ENCODE data around the gene HOXB9.

HOXB9 gene

DNA sequence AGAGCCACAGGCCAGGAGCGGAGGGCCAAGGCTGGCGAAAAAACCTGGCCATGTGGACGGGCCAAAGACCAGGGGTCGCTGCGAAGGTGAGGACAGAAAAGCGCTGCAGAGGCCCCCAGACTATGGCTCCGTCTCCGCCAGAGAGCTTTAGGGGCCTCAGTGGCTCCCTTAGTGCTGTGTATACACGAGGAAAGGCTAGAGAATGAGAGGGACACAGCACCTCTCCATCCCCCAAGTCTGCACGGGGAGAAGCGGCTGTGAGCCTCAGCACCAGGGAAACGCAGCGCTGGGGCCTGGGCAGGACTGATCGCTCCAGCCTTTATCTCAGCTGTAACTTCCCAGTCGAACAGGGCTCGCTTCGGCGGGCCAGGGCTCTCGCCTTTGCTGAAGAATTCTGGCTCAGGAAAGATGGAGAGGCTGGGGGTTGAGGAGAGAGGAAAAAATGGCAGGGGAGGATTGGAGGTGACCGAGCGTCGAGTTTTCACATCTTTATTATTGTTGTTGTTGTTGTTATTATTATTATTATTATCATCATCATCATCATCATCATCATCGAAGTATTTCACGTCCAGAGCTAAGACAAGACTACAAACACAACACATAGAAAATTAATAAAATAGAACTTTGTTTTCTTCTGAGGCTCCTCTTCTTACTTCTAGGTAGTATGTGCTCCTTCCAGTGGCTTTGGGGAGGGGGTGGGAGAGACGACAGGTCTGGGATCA is 30.7 kb downstream of the HOXB9 start:
- FAIRE-seq, result no peak

DNA sequence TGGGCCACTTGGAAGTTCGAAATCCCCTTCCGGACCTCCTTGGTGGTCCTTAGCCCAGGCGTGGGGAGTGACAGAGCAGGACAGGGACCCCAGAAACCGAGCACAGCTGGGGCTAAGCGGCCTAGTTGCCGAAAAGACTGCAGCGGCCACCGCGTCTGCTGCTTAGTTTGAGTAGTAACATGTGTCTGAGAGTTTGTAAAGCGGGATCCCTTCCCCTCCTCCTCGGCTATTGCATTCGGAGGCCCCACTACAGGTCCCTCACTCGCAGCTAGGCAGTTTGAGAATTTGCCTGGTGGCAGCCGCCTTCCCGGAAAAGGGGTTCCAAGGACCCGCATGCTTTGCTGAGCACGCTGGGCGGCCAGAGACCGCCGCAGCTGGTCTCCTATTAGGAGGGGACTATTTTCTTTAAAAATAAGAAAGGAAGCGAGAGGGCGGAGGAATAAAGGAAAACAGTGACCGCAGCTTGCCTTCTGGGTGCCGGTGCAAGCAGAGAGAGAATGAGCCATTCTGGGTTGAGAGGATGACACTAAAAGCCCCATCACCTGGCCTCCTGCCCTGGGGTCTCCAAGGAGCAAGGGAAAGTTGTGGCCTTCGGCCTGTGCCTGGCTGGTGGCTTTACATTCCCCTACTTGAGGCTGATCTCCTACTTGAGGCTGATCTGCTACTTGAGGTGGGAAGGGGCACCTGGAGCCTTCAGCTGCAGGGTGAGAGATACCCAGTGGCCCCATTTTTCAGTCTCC is 31.4 kb downstream of the HOXB9 start:
- FAIRE-seq, result no peak

DNA sequence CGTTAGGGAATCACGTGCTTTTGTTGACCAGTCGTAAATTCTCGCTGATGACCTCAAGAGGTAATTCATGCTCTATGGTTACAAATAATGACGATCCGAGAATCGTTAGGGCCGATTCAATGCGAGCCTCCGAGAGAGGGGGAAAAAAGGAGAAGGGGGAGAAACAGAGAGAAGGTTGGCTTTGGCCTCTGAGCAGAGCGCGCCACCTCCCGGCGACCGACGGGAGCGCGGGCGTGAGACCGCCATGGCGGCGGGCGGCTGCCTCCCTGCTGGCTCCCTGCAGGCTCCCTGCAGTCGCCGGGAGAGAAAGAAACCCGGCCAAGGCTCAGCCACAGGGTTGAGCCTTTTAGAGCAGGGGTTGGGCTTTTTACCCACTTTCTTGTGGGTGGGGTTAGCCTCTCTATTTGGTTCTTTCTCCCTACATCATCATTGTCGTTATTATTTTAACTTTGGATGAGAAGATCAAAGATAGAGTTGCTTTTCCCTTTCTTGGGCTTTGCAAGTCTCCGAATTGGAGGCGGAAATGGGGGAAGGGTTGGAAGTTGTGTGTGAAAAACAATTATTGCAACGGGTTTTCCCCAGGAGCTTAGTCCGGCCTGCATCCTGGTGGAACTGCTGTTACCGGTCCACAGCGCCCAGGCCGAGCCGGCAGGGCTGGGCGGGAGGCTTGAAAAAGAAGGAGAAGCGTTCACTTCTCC is 32.2 kb downstream of the HOXB9 start:
- peak; percentile 95 for FAIRE-seq

DNA sequence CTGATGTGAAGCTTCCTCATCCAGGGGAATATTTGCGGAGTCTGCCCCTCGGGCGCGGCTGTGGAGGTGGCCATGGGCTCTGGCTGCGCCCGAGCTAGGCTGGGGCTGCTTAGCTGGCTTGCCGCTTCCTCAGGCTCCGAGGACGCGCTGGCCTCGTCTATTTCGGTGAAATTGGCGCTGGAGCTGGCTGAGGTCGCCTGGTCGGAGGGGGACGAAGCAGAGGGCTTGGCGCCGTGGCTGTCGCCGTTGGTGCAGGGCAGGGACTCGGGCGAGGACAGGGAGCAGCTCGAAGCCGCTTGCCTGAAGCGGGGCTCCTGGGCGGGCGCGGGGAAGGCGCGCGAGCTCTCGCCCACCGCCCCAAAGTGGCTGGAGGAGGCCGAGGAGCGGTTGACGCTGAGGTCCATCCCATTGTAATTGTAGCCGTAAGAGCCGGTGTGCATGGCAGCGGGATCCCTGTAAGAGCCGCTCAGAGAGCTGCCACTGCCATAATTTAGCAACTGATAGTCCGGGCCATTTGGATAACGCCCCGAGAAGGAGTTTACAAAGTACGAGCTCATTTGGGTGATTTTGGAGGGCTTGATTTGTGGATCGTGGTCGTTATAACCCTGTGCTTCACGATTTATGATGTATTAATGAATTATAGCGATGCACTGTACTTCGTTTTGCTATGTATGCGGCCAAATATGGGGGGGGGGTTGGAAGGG is 32.9 kb downstream of the HOXB9 start, which contains the start of gene HOXB5:
TSS of gene HOXB5 (minus strand) at position 654 of the 704 bp plus-strand sequence. CDS start at position 557, 97 bp downstream.
- FAIRE-seq, result no peak

DNA sequence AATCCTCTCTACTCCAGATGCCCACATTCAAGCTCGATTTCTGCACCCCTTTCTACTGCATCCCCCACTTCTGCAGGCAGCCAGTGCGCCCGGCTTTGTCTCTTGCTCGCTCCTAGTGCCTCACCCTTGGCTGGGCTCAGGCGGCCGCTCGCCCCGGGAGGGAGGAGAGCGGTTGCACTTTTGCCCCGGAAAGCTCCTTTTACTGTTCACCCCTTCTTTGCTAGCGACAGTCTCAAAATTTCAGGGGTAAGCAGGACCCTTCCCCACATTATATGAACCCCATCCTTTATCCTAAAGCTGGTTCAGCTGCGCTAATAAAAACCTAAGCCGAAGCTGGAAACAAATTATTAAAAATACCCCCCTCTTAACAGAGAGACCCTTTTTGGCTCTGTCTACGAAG is 33.6 kb downstream of the HOXB9 start:
- FAIRE-seq, result no peak

DNA sequence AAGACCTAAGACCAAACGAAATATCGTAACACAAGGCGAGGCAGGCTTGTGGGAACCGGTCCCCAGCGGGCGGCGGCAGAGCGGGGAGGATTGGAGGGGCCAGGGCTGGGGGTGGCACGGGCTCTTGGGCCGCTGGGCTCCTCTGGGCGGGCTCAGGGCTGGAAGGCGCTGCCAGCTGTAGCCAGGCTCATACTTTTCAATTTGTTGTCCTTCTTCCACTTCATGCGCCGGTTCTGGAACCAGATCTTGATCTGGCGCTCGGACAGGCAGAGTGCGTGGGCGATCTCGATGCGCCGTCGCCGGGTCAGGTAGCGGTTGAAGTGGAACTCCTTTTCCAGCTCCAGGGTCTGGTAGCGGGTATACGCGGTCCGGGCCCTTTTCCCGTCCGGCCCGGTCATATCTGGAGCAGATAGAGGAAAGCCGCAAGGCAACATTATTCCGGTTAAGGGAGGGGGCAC is 34.1 kb downstream of the HOXB9 start:
- FAIRE-seq, result no peak

DNA sequence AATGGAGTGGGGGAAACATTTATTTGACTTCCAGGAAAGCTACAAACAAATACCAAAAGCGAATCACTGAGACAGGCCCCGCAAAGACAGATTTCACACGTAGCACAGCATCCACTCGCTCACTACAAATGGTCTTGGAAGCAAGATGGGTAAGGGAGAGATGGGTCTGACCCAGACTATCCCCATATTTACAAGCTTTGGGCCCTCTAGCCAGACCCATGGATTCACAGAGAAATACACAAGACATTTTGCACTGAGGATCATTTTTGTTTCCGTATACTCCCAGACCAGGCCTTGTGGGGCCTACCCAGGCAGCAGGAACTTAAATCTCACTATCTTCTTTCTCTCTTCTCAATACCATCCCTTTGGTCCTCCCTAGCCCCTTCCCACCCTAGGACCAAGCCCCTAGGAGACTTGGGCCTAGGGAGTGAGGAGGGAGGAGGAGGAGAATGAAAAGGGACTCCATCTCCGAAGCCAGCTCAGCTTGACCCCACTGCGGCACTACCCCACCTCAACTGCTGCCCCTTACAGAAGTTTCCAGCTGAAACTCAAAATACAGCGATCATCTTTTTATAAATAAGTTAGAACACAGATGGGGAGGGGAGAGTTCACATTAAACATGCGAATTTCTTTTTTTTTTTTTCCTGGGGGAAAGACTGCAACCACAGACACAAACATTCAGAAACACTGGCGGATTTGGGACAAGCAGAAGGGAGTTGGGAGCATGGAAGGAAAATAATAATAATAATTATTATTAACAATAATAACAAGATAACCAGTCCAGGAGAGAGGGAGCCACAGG is 34.7 kb downstream of the HOXB9 start:
- no peak for FAIRE-seq

DNA sequence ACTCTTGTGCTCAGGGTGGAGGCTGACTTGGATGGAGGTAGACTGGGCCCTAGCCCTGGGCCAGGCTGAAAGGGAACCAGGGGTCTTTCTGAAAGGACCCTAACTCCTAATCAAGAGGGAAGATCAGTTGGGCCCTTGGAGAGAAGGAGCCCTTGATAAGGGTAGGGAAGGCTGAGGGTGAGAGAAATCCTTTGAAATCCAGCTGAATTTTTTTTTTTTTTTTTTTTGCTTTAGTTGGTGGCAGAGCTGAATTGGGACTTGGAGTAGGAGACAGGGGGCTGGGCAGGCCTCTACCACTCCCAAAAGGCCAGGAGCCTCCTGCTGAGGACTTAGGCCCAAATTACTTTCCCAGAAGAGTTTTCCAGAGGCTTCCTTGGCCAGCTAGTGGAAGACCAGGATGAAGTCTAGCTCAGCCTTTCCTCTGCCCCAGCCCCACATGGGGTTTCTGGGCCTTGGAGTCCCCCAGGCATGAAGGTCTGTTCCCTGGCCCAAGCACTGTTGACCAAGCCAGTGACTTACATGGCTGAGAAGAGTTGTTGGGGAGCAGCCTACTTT is 35.5 kb downstream of the HOXB9 start:
- FAIRE-seq, result no peak

DNA sequence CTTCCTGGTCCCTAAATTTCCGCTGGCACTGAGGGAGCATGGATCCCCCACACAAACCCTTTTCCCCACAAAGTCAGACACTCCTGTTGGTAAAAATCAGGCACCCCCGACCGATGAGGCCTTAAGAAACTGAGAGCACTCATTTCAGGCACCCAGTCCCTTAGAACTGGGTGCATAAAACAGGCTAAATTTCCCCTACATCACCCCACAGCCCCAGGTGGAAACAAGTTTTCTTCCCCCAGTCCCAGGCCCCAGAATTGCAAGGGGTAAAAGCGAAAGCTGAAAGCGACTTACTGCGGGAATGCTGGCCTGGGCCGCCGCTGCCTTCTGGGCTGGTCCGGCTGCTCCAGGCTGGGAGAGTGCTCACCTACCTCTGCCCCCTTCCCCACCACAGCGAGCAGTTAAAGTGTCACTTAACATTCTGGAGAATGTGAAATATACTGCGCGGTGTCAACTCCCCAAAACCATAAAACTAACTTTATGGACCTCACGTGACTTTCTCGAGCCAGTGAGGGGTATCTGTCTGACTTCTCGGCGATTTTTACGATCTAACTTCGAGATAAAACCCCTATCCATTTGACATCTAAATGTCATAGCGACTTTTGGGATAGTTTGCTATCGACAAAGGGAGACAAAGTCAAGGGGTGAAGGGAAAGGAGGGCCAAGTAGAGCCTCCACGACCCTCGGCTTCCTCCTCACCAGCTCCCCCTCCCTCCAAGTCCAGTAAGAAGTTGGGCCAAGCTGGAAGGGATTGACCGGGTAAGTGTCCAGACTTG is 36.1 kb downstream of the HOXB9 start, which contains the start of gene HOXB3:
TSS of gene HOXB3 (minus strand) at position 411 of the 776 bp plus-strand sequence. CDS start 37,767 bp downstream, outside the sequence.
- FAIRE-seq, result peak; percentile 97

DNA sequence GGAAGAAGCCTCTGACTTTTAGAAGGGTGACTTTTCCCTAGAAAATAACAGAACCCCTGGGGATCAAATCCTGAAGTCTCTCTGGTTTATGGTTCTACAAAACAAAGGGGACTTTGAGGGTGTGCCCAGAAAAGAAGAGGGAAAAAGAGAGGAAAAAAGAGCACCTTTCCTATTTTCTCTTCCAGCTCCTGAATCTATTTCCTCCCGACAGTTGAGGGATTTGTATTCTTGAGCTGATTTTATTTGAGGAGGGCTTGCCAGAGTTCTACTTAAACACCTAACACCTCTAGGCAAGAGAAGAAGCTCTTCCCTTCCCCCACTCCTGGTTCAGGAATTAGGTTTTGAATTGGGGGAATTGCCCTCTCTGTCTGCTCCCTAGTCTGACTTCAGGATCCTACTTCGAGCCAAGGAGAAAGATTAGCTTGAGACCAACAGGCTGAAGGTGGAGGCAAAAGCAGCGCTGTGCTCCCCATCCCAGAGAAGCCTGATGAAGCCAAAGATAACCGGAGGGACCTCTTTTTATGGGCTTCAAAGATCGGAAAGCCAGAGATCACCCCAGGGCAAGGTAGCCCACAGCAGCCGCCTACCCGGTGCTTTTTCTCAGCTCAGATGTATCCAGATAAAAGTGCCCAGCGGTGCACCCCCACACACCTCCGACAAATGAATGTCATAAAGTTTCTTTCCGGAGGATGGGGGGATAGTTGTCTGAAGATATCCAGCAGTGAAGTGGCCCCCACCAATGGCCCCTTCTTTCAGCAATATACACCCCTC is 36.9 kb downstream of the HOXB9 start:
- FAIRE-seq, result no peak

DNA sequence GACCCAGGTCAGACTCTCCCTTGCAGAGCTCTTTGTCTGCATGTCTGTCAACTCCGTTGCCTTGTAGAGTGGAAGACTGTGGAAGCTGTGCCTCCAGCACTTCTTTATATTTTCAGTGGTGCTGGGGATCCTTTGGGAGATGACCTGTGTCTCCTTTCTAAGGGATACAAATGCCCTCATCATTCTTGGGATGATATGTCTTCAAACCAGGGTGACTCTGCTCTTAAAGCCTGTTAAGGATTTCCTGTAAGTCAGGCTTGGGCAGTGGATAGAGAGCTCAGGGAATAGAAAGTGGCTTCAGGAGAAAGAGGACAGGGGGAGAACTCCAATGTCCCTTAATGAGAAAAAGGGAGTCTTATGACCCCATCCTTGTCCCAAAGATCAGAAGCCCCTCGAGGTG is 37.6 kb downstream of the HOXB9 start:
- FAIRE-seq, result no peak

DNA sequence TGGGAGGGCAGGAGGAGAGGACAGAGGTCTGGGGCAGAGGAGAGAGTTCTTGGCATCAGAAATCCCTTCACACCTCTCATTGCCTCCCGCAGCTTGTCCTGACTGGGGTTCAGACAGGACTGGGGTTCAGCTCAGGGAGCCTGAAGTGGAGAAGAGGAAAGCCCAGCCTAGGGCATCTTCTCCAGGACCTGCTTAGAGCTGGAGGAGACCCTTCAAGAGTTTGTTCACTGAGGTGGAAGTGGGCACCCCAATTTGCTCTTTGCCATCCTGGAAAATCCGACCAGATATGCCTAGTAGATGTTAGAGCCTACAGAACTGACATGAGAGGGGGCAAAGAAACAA is 38.1 kb downstream of the HOXB9 start:
- no peak for FAIRE-seq

DNA sequence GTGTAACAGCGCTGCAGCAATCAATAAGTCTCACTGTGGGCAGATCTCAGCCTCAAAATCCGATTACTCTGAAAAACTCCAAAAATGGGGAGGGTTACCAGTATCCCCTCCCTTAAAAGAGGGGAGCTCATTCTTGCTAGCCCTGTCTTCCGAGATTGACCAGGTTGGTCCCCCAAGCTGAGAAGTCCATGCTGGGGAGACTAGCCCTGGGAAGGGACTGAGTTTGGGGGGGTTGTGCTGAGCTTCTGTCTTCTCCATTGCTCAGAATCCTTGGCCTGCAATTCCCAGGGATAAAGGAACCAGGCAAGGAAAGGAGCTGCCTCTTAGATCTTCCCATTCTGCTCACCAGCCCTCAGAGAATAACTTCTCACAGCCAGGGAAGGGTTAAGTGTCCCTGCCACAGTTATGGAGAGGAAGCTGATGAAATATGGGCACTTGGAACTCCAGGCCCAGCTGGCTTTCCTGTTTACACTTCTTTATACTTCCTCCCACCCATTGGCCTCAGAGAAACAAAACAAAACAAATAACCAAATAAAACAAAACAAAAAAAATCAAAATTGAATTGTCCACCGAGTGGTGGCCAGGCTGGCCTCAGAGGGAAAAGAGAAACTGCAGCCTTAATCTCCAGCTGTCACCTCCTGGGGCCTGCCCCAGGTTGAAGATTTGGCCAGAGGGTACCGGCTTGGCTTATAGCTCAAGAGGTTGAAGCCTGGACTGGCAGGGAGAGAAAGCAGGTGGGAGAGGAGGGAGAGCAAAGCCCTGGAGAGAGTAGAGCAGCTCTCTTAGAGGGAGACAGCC is 38.7 kb downstream of the HOXB9 start:
- FAIRE-seq, result peak; percentile 64

DNA sequence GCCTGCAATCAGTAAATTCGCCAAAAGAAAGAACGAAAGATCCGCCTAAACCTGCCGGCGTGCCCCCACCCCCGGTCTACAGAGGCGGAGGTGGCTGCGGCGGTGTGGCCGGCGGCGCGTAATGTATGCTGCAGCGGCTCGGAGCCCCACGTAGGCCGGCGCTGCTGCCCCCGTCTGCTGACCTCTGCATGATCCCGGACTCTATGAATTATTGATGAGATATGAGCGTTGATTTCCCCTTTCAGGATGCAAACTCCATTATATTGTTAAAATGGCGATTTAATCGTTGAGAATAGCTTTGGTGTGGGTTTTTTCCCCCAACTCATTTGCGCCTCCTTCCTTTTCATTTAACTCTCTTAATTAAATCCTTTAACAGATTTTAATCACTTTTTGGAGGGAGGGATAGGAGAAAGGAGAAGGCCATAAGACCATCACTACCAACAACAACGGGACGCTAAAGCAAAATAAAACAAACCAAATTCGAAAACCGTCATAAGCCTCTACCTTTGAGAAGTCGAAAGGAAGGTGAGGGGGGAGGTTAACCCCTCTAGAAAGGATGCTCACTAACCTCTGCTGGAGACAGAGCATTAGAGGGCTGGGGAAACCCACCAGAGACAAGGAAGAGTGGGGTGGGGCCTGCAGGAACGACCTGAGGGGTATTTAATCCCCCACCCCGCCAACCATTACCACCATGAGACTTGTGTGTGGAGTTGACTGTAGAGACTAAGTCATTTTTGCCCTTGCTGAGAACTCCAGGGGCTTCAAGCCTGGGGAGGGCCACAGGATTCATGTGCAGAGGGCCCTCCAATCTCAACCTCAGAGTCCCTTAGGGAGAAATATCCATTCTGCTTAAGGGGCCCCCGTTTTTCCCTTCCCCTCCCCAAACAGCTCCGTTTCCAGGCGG is 39.6 kb downstream of the HOXB9 start:
- no peak for FAIRE-seq

DNA sequence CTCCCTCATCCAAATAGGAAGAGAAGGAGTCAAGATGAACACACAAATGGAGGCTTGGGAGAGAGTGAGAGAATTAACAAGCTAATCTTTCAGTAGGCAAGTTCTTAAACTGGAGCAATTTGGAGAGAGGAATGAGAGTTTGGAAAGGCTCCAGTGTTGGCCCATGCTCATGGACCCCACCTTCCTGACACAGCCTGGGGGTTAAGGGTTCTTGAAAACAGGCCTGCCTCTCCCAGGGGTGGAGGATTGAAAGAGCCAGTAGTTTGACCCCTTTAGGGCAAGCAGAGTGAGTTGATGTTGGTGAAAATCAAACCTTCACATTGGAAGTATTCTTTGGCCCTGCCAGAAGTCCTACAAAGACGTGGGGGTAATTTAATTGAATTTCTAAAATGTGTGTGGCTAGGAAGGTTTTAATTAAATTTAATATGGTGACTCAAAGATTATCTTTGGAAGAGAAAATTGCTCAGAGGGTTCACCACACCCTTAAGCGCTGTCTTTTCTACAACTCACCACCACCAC is 41.9 kb downstream of the HOXB9 start:
- no peak for FAIRE-seq

DNA sequence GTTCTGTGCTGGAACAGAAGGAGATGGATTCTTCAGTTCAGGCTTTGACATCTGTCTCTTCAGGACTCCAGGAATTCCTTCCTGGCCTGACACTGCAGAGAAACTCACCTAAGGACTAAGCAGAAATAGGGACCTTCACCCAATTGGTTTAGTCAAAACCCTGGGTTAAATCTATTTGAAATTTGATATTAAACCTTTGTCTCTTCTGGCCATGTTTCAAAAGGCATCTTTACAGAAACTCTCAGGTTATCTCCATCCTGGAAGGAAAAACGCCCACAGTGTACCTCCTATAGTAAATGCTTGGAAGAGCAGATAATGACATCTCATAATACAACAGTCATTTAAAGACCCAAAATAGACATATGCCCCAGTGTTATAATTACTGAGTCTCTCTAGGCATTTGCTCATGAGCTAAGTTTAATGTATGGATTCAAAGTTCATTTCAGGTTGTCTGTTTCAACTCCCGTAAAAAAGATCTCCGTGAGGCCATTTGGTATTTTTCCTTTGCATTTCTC is 42.4 kb downstream of the HOXB9 start:
- peak; percentile 46 for FAIRE-seq

DNA sequence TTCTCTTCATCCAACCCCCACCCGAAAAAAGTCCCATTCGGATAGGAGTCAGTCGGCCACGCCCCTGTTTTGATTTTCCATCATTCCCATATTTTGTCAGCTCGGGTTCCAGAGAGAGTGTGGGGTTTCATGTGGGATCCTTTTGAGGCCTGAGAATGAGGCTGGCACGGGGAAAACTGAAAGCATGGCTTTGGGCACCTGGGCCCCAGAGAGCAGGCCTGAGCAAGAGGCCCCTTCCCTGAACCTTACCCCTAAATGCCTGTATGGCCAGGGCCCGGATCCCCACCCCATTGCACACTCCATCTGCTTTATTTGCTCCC is 43.4 kb downstream of the HOXB9 start:
- FAIRE-seq, result no peak

Data from G401.6 (cell line).